GM10847 (cell line): Measurements from ENCODE around the gene SDCCAG8.

Experiments
- POLR2A ChIP-seq: IDR thresholded peaks from 2 replicates; pipeline ENCODE4 v1.6.1; 2011; ENCODE audit not compliant: insufficient read length; ENCODE audit errors: extremely low read depth

SDCCAG8 gene

GRCh38 chr1:243343970-243344937, 88.4 kb downstream of the SDCCAG8 start:
- no peak for TF ChIP-seq POLR2A

DNA sequence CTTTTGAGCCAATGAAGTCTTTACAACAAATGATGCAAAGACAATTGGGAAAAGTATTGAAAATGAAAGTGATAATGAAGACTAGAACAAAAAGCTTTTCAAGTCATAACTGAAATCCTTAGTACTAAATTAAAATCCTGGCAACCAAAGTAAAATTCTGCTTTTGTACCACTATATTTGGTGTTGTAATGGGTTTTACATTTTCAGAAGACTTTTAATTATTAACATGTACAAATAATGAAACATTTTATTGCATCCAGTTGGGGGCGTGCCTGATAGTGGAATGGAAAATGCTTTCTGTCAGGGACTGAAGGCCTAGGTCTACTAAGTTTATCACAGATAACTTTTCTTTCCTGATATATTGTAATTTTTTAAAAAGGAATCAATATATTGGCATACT, 89.4 kb downstream of the SDCCAG8 start:
- no peak for TF ChIP-seq POLR2A

DNA sequence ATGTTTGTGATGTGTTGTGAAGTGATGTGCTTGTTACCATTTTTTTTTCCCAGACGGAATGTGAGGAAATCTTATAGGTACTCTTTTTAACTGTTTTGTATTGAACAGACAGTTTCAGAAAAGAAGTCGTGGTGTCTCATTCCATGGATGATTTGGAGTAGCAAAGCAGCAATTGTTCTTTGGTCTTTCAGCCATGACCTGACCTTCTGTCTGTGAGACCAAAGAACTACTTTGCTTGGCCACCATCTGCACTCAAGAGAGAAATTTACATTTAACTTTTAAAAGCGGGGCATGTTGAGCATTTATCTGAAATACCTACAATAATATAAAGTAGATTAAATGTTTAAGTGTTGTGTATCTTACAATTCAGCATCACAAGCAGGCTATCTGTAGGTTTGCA, 90.2 kb downstream of the SDCCAG8 start:
- TF ChIP-seq POLR2A, result no peak

DNA sequence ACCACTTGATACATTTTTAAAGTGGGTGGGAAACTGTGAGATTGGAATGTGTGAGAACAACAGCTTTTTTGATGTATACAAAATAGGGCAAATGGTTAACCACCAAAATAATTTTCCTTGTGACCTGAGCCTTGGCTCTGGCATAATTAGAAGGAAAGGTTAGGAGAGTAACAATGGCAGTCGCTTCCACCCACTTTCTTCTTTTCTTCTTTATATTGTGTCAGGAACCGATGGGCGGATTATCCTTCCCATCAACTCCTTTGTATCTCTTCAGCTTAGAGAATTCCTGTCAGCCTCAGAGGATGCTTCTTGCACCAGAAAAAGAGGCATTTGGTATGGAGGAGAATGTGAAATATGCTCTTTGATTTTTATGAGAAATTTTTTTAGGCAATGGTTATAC, 90.6 kb downstream of the SDCCAG8 start:
- TF ChIP-seq POLR2A, result no peak

DNA sequence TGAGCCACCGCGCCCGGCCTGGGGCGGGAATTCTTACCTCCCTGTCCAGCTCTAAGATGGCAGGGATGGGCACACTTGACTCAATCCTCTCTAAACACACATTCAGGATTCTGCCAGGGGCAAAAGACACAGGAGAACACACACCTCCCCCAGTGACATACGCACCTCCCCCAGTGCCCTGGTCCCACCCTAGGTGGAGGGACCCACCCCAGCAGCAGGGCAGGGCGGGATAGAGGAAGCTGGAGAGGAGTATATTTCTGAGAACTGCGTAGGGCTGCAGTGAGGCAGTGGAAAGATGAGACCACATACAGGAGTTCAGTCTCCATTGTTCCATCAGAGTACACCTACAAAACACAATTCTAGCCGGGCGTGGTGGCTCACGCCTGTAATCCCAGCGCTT, 92.5 kb downstream of the SDCCAG8 start:
- TF ChIP-seq POLR2A, result no peak

- no peak for TF ChIP-seq POLR2A
Observed at GRCh38 chr1:243349128-243349527, 93.3 kb downstream of the SDCCAG8 start.

DNA sequence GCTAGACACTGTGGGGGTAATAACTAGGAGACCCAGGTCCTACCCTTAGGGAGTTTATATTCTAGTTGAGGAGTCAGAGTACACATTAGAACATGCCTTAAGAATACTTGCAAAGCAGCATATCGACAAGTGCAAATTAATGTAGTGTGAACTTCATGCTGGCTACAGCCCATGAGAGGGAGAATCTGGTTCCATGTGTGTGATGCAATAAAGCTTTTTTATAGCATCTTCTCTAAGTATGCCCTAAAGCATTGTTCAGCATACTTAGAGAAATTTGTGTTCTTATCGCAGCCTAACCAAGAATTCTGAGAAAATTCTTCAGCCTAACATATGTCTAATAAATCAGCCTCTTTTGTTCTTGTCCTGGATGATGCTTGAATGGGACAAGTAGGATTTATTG, 95.5 kb downstream of the SDCCAG8 start:
- TF ChIP-seq POLR2A, result no peak

DNA sequence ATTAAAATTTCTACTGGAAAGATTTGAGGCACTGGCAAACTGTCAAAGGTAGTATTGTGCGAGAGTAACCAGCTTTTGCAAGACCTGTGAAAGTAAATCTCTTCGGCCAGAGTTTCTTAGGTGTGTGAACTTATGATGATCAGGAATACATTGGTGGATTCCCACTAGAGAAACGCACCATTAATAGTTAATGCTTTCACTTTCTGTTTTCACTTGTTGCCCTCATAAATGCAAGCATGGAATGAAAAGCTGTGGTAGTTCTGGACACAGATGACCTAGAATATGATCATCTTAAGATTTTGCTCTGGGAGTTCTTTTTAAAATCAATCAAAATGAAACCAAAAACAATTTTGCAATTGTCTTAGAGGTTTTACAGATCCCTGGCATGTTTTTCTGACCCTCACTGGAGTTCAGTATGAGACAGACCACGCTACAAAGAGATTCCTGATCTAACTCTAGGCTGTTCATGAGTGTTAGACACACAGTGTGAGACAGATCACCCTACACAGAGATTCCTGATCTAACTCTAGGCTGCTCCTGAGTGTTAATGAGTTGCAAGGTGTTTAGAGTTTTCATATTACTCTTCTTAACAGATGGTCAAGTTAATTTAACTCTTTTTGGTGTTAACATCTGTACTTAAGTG, 98.8 kb downstream of the SDCCAG8 start:
- TF ChIP-seq POLR2A, result no peak

GRCh38 chr1:243363832-243364231, 108.0 kb downstream of the SDCCAG8 start:
- no peak for TF ChIP-seq POLR2A

DNA sequence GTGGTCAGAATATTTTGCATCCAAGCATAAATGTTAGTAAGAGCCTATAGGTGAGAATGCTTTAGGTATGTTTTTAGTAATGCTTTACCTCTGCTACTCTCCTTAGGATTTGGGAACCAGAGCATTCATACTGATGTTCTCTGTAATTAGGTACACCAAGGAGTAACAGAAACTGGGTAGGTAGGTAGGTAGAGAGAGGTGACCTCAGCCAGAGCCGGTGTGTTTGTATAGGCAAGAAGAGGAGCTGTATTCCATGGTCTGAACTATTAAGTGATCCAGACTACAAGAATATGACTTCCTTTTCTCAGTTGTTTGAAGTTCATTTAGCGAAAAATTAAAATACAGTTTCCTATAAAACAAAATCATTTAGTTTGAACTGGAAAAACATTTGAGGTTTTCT, 108.5 kb downstream of the SDCCAG8 start:
- no peak for TF ChIP-seq POLR2A

DNA sequence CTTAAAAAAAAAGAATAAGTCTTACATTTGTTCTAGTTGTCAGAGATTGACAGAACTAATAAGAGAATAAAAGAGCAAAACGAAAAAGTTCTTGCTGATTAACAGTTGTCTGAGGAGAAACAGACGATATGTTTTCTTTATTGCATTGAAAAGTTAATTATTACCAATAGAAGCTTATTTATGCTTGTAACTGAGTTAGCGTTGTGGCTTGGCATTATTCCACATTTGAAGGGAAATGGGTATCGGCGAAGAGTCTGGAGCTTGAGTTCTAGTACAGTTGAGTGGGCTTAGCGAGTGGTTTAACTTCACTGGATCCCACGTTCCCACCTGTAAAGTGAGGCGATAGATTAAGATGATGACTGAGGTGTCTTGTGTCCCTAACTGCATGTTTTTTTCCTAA, 109.0 kb downstream of the SDCCAG8 start:
- TF ChIP-seq POLR2A, result no peak

GRCh38 chr1:243367314-243367713, 111.5 kb downstream of the SDCCAG8 start:
- no peak for TF ChIP-seq POLR2A

DNA sequence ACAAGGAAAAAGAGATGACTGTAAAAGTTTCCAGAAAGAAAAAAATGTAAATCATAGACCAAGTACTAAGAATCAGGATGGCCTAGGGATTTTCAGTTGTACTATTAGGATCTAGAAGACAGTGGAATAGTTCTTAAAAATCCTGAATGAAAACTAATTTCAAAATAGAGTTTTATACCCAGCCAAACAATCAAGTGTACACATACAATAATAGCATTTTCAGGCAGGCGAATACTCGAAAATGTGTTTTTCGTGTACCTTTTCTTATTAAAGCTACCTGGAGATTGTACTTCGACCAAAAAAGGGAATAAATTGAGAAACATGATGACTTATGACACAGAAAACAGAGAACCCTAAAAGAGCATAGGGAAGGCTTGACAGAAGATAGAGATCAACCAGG, 118.6 kb downstream of the SDCCAG8 start:
- no peak for TF ChIP-seq POLR2A

- no peak for TF ChIP-seq POLR2A
Observed at GRCh38 chr1:243375596-243375995, 119.8 kb downstream of the SDCCAG8 start.

- TF ChIP-seq POLR2A, result no peak
Observed at GRCh38 chr1:243378669-243379068, 122.8 kb downstream of the SDCCAG8 start.

GRCh38 chr1:243379208-243379607, 123.4 kb downstream of the SDCCAG8 start:
- TF ChIP-seq POLR2A, result no peak
